Endometrium (tissue), 2 donors: ENCODE measurements around the gene LIPC.
A peak's percentile ranks its signal among the peaks of the same experiment; 100 is the strongest.

ENCODE experiments used
- FAIRE-seq: peaks from 2 replicates; lab custom pipeline; 2012; peaks lifted over from hg19 to GRCh38; lab: Jason Lieb, UNC
- donor health status: control.
- donor health status: control.

LIPC gene

GRCh38 chr15:58556028-58556361 is 124.2 kb downstream of the LIPC start:
- FAIRE-seq = no peak

GRCh38 chr15:58556541-58556940 is 124.8 kb downstream of the LIPC start:
- FAIRE-seq = peak; percentile 66

GRCh38 chr15:58558777-58559176 is 127.0 kb downstream of the LIPC start:
- FAIRE-seq = no peak

- FAIRE-seq = no peak
These were observed 128.3 kb downstream of the LIPC start for GRCh38 chr15:58559904-58560588.

GRCh38 chr15:58561321-58561720 is 129.5 kb downstream of the LIPC start:
- FAIRE-seq = no peak

- no peak for FAIRE-seq
These were observed 130.3 kb downstream of the LIPC start for GRCh38 chr15:58562135-58562534.

- FAIRE-seq = no peak
These were observed 133.2 kb downstream of the LIPC start for GRCh38 chr15:58564981-58565380.

- FAIRE-seq = no peak
These were observed 133.8 kb downstream of the LIPC start for GRCh38 chr15:58565619-58566018.

- no peak for FAIRE-seq
These were observed 134.2 kb downstream of the LIPC start for GRCh38 chr15:58566029-58566428.

GRCh38 chr15:58568157-58568571 is 136.4 kb downstream of the LIPC start:
- FAIRE-seq = no peak

GRCh38 chr15:58569455-58569854 is 137.7 kb downstream of the LIPC start:
- no peak for FAIRE-seq

- FAIRE-seq = no peak
These were observed 139.7 kb downstream of the LIPC start for GRCh38 chr15:58571491-58571890.

- FAIRE-seq = no peak
These were observed 140.7 kb downstream of the LIPC start for GRCh38 chr15:58572521-58572920.

- no peak for FAIRE-seq
These were observed 141.5 kb downstream of the LIPC start for GRCh38 chr15:58573270-58573669.

GRCh38 chr15:58574631-58575030 is 142.8 kb downstream of the LIPC start:
- FAIRE-seq = no peak

- no peak for FAIRE-seq
These were observed 143.4 kb downstream of the LIPC start for GRCh38 chr15:58575045-58575786.

- no peak for FAIRE-seq
These were observed 144.9 kb downstream of the LIPC start for GRCh38 chr15:58576657-58577056.

- FAIRE-seq = no peak
These were observed 150.4 kb downstream of the LIPC start for GRCh38 chr15:58582160-58582559.

- FAIRE-seq = no peak
These were observed 151.5 kb downstream of the LIPC start for GRCh38 chr15:58583171-58583908.

- FAIRE-seq = no peak
These were observed 153.1 kb downstream of the LIPC start for GRCh38 chr15:58584789-58585461.

- FAIRE-seq = no peak
These were observed 154.1 kb downstream of the LIPC start for GRCh38 chr15:58585693-58586443.

GRCh38 chr15:58587486-58587885 is 155.7 kb downstream of the LIPC start:
- no peak for FAIRE-seq
